Neural progenitor cell (in vitro differentiated cells): ENCODE data around the gene FADS2. TPM values are rescaled to one million over a fixed set of nuclear protein-coding genes. Genes with fewer than 3 reads are reported as not detected.
A peak's percentile ranks its signal among the peaks of the same experiment; 100 is the strongest.

Experiments used
- DNase-seq: peaks from one replicate; pipeline ENCODE4 v3.0.0-alpha.2; 2016; ENCODE audit warnings: low spot score
- H2AFZ ChIP-seq: fragments of 200-600 bp; sonication (generic); replicated peaks from 2 replicates; pipeline ENCODE4 v1.6.1; 2016; ENCODE audit warnings: antibody characterized with exemption
- H3F3A ChIP-seq: fragments of 200-600 bp; sonication (generic); 2 replicates; pipeline ENCODE4 v1.6.1; 2016; ENCODE audit warnings: antibody characterized with exemption, low read depth
- H3K27ac ChIP-seq: fragments of 200-600 bp; sonication (generic); 2 replicates; pipeline ENCODE4 v1.5.1; 2016; ENCODE audit warnings: mild to moderate bottlenecking
- H3K27me3 ChIP-seq: fragments of 200-600 bp; sonication (generic); 2 replicates; pipeline ENCODE4 v1.6.1; 2016; ENCODE audit warnings: mild to moderate bottlenecking, moderate library complexity
- H3K36me3 ChIP-seq: fragments of 200-600 bp; sonication (generic); 2 replicates; pipeline ENCODE4 v1.5.1; 2016
- H3K4me1 ChIP-seq: fragments of 200-600 bp; sonication (generic); 2 replicates; pipeline ENCODE4 v1.6.1; 2016; ENCODE audit warnings: mixed run types
- H3K4me2 ChIP-seq: fragments of 200-600 bp; sonication (generic); 2 replicates; pipeline ENCODE4 v1.6.1; 2016
- H3K4me3 ChIP-seq: fragments of 200-600 bp; sonication (generic); 2 replicates; pipeline ENCODE4 v1.5.1; 2016
- H3K79me2 ChIP-seq: fragments of 200-600 bp; sonication (generic); 2 replicates; pipeline ENCODE4 v1.6.1; 2016; ENCODE audit warnings: low read depth
- H3K9ac ChIP-seq: fragments of 200-600 bp; sonication (generic); 2 replicates; pipeline ENCODE4 v1.6.1; 2016
- H3K9me3 ChIP-seq: fragments of 200-600 bp; sonication (generic); 2 replicates; pipeline ENCODE4 v1.5.1; 2016; ENCODE audit warnings: low read depth
- H4K20me1 ChIP-seq: fragments of 200-600 bp; sonication (generic); 2 replicates; pipeline ENCODE4 v1.6.1; 2016; ENCODE audit warnings: low read depth
- H3K27ac Mint-ChIP-seq: 3 replicates; pipeline ENCODE4 v1.8.0; 2021; ENCODE audit warnings: mixed read lengths
- H3K27me3 Mint-ChIP-seq: 2 replicates; pipeline ENCODE4 v1.8.0; 2022; ENCODE audit warnings: low read depth, mild to moderate bottlenecking, inconsistent platforms, moderate library complexity, mixed read lengths; ENCODE audit not compliant: insufficient read depth
- H3K36me3 Mint-ChIP-seq: 3 replicates; pipeline ENCODE4 v1.8.0; 2021; ENCODE audit warnings: mixed read lengths
- H3K4me1 Mint-ChIP-seq: 3 replicates; pipeline ENCODE4 v1.8.0; 2021; ENCODE audit warnings: mixed read lengths
- H3K4me3 Mint-ChIP-seq: 3 replicates; pipeline ENCODE4 v1.8.0; 2021; ENCODE audit warnings: mild to moderate bottlenecking, moderate library complexity, mixed read lengths
- H3K9me3 Mint-ChIP-seq: 3 replicates; pipeline ENCODE4 v1.8.0; 2020; ENCODE audit warnings: mixed read lengths
- CTCF ChIP-seq: fragments of 200-600 bp; sonication (generic); IDR thresholded peaks from 2 replicates; pipeline ENCODE4 v1.5.1; 2017; ENCODE audit warnings: antibody characterized with exemption, mild to moderate bottlenecking
- EZH2 ChIP-seq: fragments of 200-600 bp; sonication (generic); IDR thresholded peaks from 2 replicates; pipeline ENCODE4 v1.6.1; 2017; ENCODE audit warnings: antibody characterized with exemption, mild to moderate bottlenecking, moderate library complexity
- EZH2phosphoT487 ChIP-seq: fragments of 200-600 bp; sonication (generic); IDR thresholded peaks from 2 replicates; pipeline ENCODE4 v1.6.1; 2017; ENCODE audit warnings: antibody characterized with exemption
- total RNA-seq: library from RNA; depleted of rRNA; stranded (reverse); fragments of >200 nt; gene quantifications from 2 replicates; pipeline ENCODE4 v1.2.3, GENCODE V29; 2015; ENCODE audit warnings: low replicate concordance

Gene FADS2
- total RNA-seq, 1 donor from 2014 or later = 233 TPM

- H3F3A ChIP-seq = peaks cover 51% of the 10 kb centered on the region
- H3K4me1 Mint-ChIP-seq = peaks cover 52% of the 10 kb centered on the region
- no peaks in the 10 kb centered on the region for H3K36me3 ChIP-seq
- TF ChIP-seq CTCF = no peak
- TF ChIP-seq EZH2phosphoT487 = no peak
- DNase-seq = no peak
- H3K4me3 Mint-ChIP-seq = peak overlapping the region; percentile 92
- peaks cover 18% of the 10 kb centered on the region for H3K36me3 Mint-ChIP-seq
- no peaks in the 10 kb centered on the region for H3K9me3 ChIP-seq
- H4K20me1 ChIP-seq = peaks cover 44% of the 10 kb centered on the region
- peak overlapping the region; percentile 95 for H3K4me2 ChIP-seq
- peaks cover 61% of the 10 kb centered on the region for H3K79me2 ChIP-seq
- no peaks in the 10 kb centered on the region for H3K9me3 Mint-ChIP-seq
- H3K27me3 Mint-ChIP-seq = peaks cover 3% of the 10 kb centered on the region
- peak overlapping the region; percentile 95 for H3K27ac ChIP-seq
- peak overlapping the region; percentile 81 for H3K9ac ChIP-seq
- no peaks in the 10 kb centered on the region for H3K27me3 ChIP-seq
- peak overlapping the region; percentile 94 for H3K27ac Mint-ChIP-seq
- peaks cover 37% of the 10 kb centered on the region for H3K4me1 ChIP-seq
- H3K4me3 ChIP-seq = peak overlapping the region; percentile 98
- no peak overlapping the region for H2AFZ ChIP-seq
Observed at GRCh38 chr11:61828379-61828628, 204 bp downstream of the FADS2 start.

GRCh38 chr11:61828629-61829407 lies 718 bp downstream of the FADS2 start:
- H3K4me3 ChIP-seq = peak overlapping the region; percentile 98
- peak; percentile 78 for DNase-seq
- H3K4me1 Mint-ChIP-seq = peaks cover 57% of the 10 kb centered on the region
- peaks cover 3% of the 10 kb centered on the region for H3K27me3 Mint-ChIP-seq
- no peak overlapping the region for H2AFZ ChIP-seq
- no peaks in the 10 kb centered on the region for H3K9me3 ChIP-seq
- peaks cover 51% of the 10 kb centered on the region for H3F3A ChIP-seq
- peak overlapping the region; percentile 95 for H3K4me2 ChIP-seq
- H3K36me3 Mint-ChIP-seq = peaks cover 22% of the 10 kb centered on the region
- H3K4me1 ChIP-seq = peaks cover 37% of the 10 kb centered on the region
- peak overlapping the region; percentile 92 for H3K4me3 Mint-ChIP-seq
- H3K9me3 Mint-ChIP-seq = no peaks in the 10 kb centered on the region
- no peaks in the 10 kb centered on the region for H3K36me3 ChIP-seq
- peaks cover 66% of the 10 kb centered on the region for H3K79me2 ChIP-seq
- TF ChIP-seq CTCF (peak; percentile 60), EZH2phosphoT487 (no peak), EZH2 (no peak)
- H3K27ac Mint-ChIP-seq = peak overlapping the region; percentile 94
- peaks cover 49% of the 10 kb centered on the region for H4K20me1 ChIP-seq
- peak overlapping the region; percentile 81 for H3K9ac ChIP-seq
- peak overlapping the region; percentile 95 for H3K27ac ChIP-seq
- H3K27me3 ChIP-seq = no peaks in the 10 kb centered on the region

- Histone ChIP-seq H3K36me3 (no peaks in the 10 kb centered on the region), H3K4me3 (peak overlapping the region; percentile 98), H3F3A (peaks cover 51% of the 10 kb centered on the region), H3K9me3 (no peaks in the 10 kb centered on the region), H2AFZ (no peak overlapping the region), H3K4me2 (peak overlapping the region; percentile 95), H3K79me2 (peaks cover 76% of the 10 kb centered on the region), H3K9ac (peak overlapping the region; percentile 81), H3K27ac (no peak overlapping the region), H4K20me1 (peaks cover 59% of the 10 kb centered on the region), H3K4me1 (peaks cover 44% of the 10 kb centered on the region), H3K27me3 (no peaks in the 10 kb centered on the region)
- Mint-ChIP-seq H3K27me3 (peaks cover 3% of the 10 kb centered on the region), H3K9me3 (no peaks in the 10 kb centered on the region), H3K36me3 (peaks cover 23% of the 10 kb centered on the region), H3K27ac (peak overlapping the region; percentile 65), H3K4me1 (peaks cover 65% of the 10 kb centered on the region), H3K4me3 (peak overlapping the region; percentile 92)
- TF ChIP-seq EZH2phosphoT487 = no peak
- no peak for TF ChIP-seq CTCF
- no peak for TF ChIP-seq EZH2
- no peak for DNase-seq
Observed at GRCh38 chr11:61829806-61830205, 1.7 kb downstream of the FADS2 start.
